DOHH2 (cell line): ENCODE results near the gene BUB1.

ENCODE experiments used
- H3F3A ChIP-seq: fragments of 200-600 bp; sonication (generic), shearing (Covaris generic); 2 replicates; pipeline ENCODE4 v1.6.0; 2016; ENCODE audit warnings: antibody characterized with exemption, mild to moderate bottlenecking; ENCODE audit not compliant: control insufficient read depth, insufficient read depth
- H3K27ac ChIP-seq: fragments of 200-600 bp; sonication (generic); 2 replicates; pipeline ENCODE4 v1.5.1; 2014; ENCODE audit warnings: low read depth, mild to moderate bottlenecking, low read length, moderate library complexity
- H3K27me3 ChIP-seq: fragments of 200-600 bp; sonication (generic); 2 replicates; pipeline ENCODE4 v1.6.1; 2014; ENCODE audit warnings: mild to moderate bottlenecking, low read length, mixed read lengths; ENCODE audit not compliant: control insufficient read depth
- H3K36me3 ChIP-seq: fragments of 200-600 bp; sonication (generic); 2 replicates; pipeline ENCODE4 v1.6.1; 2014; ENCODE audit warnings: mild to moderate bottlenecking, low read length, moderate library complexity, mixed read lengths; ENCODE audit not compliant: control insufficient read depth
- H3K4me1 ChIP-seq: fragments of 200-600 bp; sonication (generic); 2 replicates; pipeline ENCODE4 v1.6.1; 2014; ENCODE audit warnings: mild to moderate bottlenecking, low read length, mixed read lengths; ENCODE audit not compliant: control insufficient read depth
- H3K4me2 ChIP-seq: fragments of 200-600 bp; sonication (generic); 2 replicates; pipeline ENCODE4 v1.6.0; 2014; ENCODE audit warnings: mild to moderate bottlenecking, low read length, moderate library complexity
- H3K4me3 ChIP-seq: fragments of 200-600 bp; sonication (generic); 2 replicates; pipeline ENCODE4 v1.5.1; 2014; ENCODE audit warnings: mild to moderate bottlenecking, low read length, mixed read lengths
- H3K79me2 ChIP-seq: fragments of 200-600 bp; sonication (generic); 2 replicates; pipeline ENCODE4 v1.6.1; 2014; ENCODE audit warnings: mild to moderate bottlenecking, low read length, mixed read lengths; ENCODE audit not compliant: control insufficient read depth
- H3K9me2 ChIP-seq: fragments of 200-600 bp; sonication (generic); replicated peaks from 2 replicates; pipeline ENCODE4 v1.6.1; 2014; ENCODE audit warnings: mild to moderate bottlenecking, low read length, mixed read lengths; ENCODE audit not compliant: control insufficient read depth
- H3K9me3 ChIP-seq: fragments of 200-600 bp; sonication (generic); 2 replicates; pipeline ENCODE4 v1.6.1; 2014; ENCODE audit warnings: antibody characterized with exemption, low read length, mixed read lengths; ENCODE audit not compliant: control insufficient read depth, insufficient read depth
- H4K20me1 ChIP-seq: fragments of 200-600 bp; sonication (generic); 2 replicates; pipeline ENCODE4 v1.6.0; 2014; ENCODE audit warnings: low read depth, mild to moderate bottlenecking, antibody characterized with exemption, low read length, moderate library complexity; ENCODE audit not compliant: control insufficient read depth, insufficient read depth
- EZH2phosphoT487 ChIP-seq: fragments of 200-600 bp; sonication (generic); IDR thresholded peaks from 2 replicates; pipeline ENCODE4 v1.6.1; 2017; ENCODE audit warnings: borderline replicate concordance, mild to moderate bottlenecking, antibody characterized with exemption, low read length, moderate library complexity, mixed read lengths
- TF ChIP-seq, protein P1 (sequence below): fragments of 200-600 bp; sonication (generic); IDR thresholded peaks from one replicate; pipeline ENCODE4 v1.5.1; 2014; ENCODE audit warnings: antibody characterized with exemption, mild to moderate bottlenecking, low read depth, low read length; ENCODE audit not compliant: poor library complexity, severe bottlenecking

The BUB1 gene

DNA sequence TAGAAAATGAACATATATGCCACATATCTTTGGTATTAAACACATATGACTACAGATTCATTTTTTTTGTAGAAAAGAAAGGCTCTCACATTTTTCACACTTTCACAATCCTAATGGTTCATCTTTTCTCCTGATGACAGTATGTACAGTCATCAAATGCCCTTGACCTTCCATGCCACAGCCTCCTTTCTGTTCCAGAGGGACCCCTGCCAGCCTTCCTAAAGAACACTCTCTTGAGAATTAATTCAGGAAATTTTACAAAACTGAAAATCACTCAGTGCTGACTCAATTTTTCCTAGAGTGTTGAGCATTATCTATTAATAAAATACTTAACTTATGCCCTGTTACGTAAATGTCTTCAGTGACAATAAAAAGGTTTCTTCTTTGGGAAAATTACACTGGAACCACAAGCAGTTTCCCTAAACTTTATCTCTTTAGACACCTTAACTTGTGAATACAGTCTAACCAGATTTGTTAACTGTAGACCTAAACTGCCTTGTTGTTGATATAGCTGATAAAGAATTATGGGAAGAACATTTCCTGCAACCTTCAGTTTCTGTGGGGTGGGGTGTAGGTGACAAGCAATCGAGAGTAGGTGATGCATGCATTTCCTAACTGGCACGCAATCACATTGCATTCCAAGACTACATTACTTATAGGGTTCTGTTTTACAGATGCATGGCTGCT lies 39.2 kb upstream of the BUB1 start:
- Histone ChIP-seq H3K4me1 (no peaks in the 10 kb centered on the region), H3K9me3 (no peaks in the 10 kb centered on the region), H3K27ac (no peak overlapping the region), H3K36me3 (no peaks in the 10 kb centered on the region), H3K4me2 (no peak overlapping the region), H4K20me1 (no peaks in the 10 kb centered on the region), H3K9me2 (no peaks in the 10 kb centered on the region), H3K27me3 (peaks cover 56% of the 10 kb centered on the region), H3F3A (no peaks in the 10 kb centered on the region), H3K4me3 (no peak overlapping the region), H3K79me2 (no peaks in the 10 kb centered on the region)
- TF ChIP-seq, protein P1, sequence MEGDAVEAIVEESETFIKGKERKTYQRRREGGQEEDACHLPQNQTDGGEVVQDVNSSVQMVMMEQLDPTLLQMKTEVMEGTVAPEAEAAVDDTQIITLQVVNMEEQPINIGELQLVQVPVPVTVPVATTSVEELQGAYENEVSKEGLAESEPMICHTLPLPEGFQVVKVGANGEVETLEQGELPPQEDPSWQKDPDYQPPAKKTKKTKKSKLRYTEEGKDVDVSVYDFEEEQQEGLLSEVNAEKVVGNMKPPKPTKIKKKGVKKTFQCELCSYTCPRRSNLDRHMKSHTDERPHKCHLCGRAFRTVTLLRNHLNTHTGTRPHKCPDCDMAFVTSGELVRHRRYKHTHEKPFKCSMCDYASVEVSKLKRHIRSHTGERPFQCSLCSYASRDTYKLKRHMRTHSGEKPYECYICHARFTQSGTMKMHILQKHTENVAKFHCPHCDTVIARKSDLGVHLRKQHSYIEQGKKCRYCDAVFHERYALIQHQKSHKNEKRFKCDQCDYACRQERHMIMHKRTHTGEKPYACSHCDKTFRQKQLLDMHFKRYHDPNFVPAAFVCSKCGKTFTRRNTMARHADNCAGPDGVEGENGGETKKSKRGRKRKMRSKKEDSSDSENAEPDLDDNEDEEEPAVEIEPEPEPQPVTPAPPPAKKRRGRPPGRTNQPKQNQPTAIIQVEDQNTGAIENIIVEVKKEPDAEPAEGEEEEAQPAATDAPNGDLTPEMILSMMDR: no peak
- no peak for TF ChIP-seq EZH2phosphoT487

DNA sequence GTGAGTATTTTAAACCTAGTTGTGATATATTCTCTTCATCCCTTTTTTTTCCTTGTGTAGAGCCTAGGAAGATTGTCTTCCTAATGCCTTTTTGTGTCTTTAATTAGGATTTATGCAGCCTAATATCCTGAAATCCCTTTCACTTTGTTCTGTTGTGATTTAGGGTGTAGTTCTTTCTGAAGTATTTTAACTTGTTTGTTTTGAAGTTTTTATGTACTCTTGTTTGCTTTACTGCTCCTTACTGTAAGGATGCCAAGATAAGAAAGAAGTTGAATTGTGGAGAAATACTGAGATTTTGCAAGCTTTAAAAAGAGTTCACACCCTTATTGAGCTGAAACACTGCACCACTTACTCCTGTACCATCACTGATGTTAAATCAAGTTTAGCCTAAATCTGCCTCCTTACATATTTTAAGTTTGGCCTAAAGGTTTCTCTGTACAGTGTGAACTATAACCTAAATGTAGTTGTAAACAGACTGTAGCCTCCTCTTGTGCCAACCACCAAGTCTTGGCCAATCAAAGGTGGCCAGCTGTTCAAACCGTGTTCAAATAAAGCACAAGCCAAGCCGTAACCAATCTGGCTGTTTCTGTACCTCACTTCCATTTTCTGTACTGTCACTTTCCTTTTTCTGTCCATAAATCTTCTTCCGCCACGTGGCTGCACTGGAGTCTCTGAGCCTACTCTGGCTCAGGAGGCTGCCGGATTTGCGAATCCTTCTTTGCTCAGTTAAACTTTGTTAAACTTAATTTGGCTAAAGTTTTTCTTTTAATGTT lies 36.8 kb upstream of the BUB1 start:
- Histone ChIP-seq H3K27me3 (peaks cover 59% of the 10 kb centered on the region), H3K9me3 (no peaks in the 10 kb centered on the region), H3K27ac (no peak overlapping the region), H3K36me3 (no peaks in the 10 kb centered on the region), H3F3A (no peaks in the 10 kb centered on the region), H3K4me3 (no peak overlapping the region), H3K4me1 (no peaks in the 10 kb centered on the region), H3K79me2 (no peaks in the 10 kb centered on the region), H3K9me2 (no peaks in the 10 kb centered on the region), H3K4me2 (no peak overlapping the region), H4K20me1 (no peaks in the 10 kb centered on the region)
- TF ChIP-seq, protein P1: no peak
- TF ChIP-seq EZH2phosphoT487: no peak

- Histone ChIP-seq H3K36me3 (no peaks in the 10 kb centered on the region), H3K79me2 (no peaks in the 10 kb centered on the region), H3K9me2 (no peaks in the 10 kb centered on the region), H3K4me1 (no peaks in the 10 kb centered on the region), H3K4me2 (no peak overlapping the region), H3K4me3 (no peak overlapping the region), H3K27me3 (peaks cover 62% of the 10 kb centered on the region), H3K27ac (no peak overlapping the region), H4K20me1 (no peaks in the 10 kb centered on the region), H3F3A (no peaks in the 10 kb centered on the region), H3K9me3 (no peaks in the 10 kb centered on the region)
- TF ChIP-seq EZH2phosphoT487: no peak
- TF ChIP-seq, protein P1: no peak
Measured at GRCh38 chr2:110713513-110714362, 35.9 kb upstream of the BUB1 start.
